HFF-Myc (cell line): ENCODE data around the gene CYP26B1.

Source experiments
- DNase-seq: peaks from one replicate; pipeline ENCODE4 v3.0.0-alpha.2; 2011; ENCODE audit warnings: low read depth; ENCODE audit errors: extremely low read depth
- H3K4me3 ChIP-seq: replicated peaks from 2 replicates; pipeline ENCODE4 v1.5.1; 2011; ENCODE audit warnings: low read depth, mild to moderate bottlenecking, control low read depth, low read length
- CTCF ChIP-seq: IDR thresholded peaks from 2 replicates; pipeline ENCODE4 v1.5.1; 2012; ENCODE audit warnings: mild to moderate bottlenecking, low read depth, low read length, control low read depth; ENCODE audit errors: missing control alignments

Gene CYP26B1

DNA sequence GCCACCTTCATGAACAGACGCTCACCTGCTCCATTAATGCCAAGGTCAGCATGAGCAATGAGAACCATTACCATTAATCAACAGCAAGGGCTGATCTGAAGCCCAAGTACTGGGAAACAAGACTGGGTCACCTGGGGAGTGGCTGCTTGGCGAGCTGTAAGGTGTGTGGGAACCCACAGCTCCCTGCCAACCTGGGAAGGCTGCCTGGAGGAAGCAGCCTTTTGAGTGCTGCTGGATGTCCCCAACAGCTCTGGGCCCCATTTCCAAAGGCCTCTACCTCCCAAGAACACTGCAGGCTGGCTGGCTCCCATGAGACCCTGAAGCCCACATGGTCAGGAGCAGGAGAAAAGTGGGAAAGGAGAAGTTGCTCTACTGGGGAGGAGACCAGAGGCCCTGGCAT, 62.1 kb downstream of the CYP26B1 start:
- no peak overlapping the region for H3K4me3 ChIP-seq
- TF ChIP-seq CTCF: no peak
- DNase-seq: no peak

- no peak overlapping the region for H3K4me3 ChIP-seq
- TF ChIP-seq CTCF: no peak
- no peak for DNase-seq
These were observed 62.6 kb downstream of the CYP26B1 start for GRCh38 chr2:72085036-72085435.

DNA sequence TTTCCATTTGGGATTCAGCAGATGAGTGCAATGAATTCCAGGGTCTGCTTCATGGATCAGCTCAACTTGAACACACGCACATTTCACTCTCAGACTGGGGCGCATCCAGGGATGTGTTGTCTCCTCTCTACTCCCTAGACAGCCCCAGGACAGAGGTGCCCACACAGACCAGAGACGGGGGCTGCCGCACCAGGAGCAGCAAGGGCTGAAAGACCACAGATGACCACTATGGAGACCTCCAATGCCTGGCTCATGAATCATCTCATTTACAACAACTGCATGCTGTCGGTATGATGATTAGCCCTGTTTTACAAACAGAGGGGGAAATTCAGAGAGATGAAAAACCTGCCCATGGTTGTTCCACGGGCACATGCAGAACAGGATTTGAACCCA, 63.1 kb downstream of the CYP26B1 start:
- DNase-seq: no peak
- TF ChIP-seq CTCF: no peak
- no peak overlapping the region for H3K4me3 ChIP-seq

DNA sequence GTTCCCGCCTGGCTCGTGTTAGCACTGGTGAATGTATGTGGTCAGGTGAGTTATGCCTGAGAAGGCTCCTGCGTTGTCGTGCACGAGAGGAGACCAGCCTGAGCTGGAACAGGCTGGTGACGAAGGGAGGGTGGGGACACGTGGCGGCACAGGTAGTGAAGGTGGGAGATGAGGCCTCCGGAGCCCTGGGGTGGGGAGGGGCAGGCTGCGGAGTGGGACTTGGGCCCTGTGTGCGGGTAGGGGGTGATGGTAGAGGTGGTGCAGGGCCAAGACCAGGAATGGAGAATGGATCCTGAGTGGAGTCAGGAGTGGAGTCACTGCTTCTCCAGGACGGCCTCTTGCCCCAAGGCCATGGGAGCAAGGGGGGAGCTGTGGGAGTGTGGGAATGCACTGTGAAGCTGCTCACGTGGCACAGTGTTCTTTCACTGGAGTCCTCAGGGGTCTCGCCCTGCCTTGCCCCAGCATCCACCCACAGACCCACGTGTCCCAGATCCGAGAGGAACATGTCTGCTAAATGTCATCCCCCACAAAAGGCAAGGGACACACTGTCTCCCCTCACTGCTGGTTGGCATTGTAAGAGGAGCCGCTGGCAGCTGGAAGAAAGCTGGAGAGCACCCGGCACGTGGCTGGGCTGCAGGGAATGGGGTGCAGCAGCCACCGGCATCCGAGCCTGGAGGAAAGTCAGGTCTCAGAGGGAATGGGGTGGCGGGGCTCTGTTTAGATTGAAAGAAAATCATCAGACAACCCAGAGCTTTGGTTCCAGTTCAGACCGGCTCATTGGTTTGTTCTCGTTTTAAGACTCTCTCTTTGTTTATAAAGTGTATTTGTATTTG, 63.7 kb downstream of the CYP26B1 start:
- no peak for DNase-seq
- TF ChIP-seq CTCF: no peak
- H3K4me3 ChIP-seq: no peak overlapping the region

GRCh38 chr2:72082887-72083286, 64.8 kb downstream of the CYP26B1 start:
- H3K4me3 ChIP-seq: no peak overlapping the region
- DNase-seq: no peak
- TF ChIP-seq CTCF: no peak

GRCh38 chr2:72082021-72082601, 65.6 kb downstream of the CYP26B1 start:
- H3K4me3 ChIP-seq: no peak overlapping the region
- TF ChIP-seq CTCF: no peak
- no peak for DNase-seq
